Neural progenitor cell (in vitro differentiated cells): Measurements from ENCODE around the gene MTSS2. TPM values are rescaled to one million over a fixed set of nuclear protein-coding genes. Genes with fewer than 3 reads are reported as not detected.

Experiments used
- DNase-seq: peaks from one replicate; pipeline ENCODE4 v3.0.0-alpha.2; 2016; ENCODE audit warnings: low spot score
- H2AFZ ChIP-seq: fragments of 200-600 bp; sonication (generic); replicated peaks from 2 replicates; pipeline ENCODE4 v1.6.1; 2016; ENCODE audit warnings: antibody characterized with exemption
- H3F3A ChIP-seq: fragments of 200-600 bp; sonication (generic); 2 replicates; pipeline ENCODE4 v1.6.1; 2016; ENCODE audit warnings: antibody characterized with exemption, low read depth
- H3K27ac ChIP-seq: fragments of 200-600 bp; sonication (generic); 2 replicates; pipeline ENCODE4 v1.5.1; 2016; ENCODE audit warnings: mild to moderate bottlenecking
- H3K27me3 ChIP-seq: fragments of 200-600 bp; sonication (generic); 2 replicates; pipeline ENCODE4 v1.6.1; 2016; ENCODE audit warnings: mild to moderate bottlenecking, moderate library complexity
- H3K36me3 ChIP-seq: fragments of 200-600 bp; sonication (generic); 2 replicates; pipeline ENCODE4 v1.5.1; 2016
- H3K4me1 ChIP-seq: fragments of 200-600 bp; sonication (generic); 2 replicates; pipeline ENCODE4 v1.6.1; 2016; ENCODE audit warnings: mixed run types
- H3K4me2 ChIP-seq: fragments of 200-600 bp; sonication (generic); 2 replicates; pipeline ENCODE4 v1.6.1; 2016
- H3K4me3 ChIP-seq: fragments of 200-600 bp; sonication (generic); 2 replicates; pipeline ENCODE4 v1.5.1; 2016
- H3K79me2 ChIP-seq: fragments of 200-600 bp; sonication (generic); 2 replicates; pipeline ENCODE4 v1.6.1; 2016; ENCODE audit warnings: low read depth
- H3K9ac ChIP-seq: fragments of 200-600 bp; sonication (generic); 2 replicates; pipeline ENCODE4 v1.6.1; 2016
- H3K9me3 ChIP-seq: fragments of 200-600 bp; sonication (generic); 2 replicates; pipeline ENCODE4 v1.5.1; 2016; ENCODE audit warnings: low read depth
- H4K20me1 ChIP-seq: fragments of 200-600 bp; sonication (generic); 2 replicates; pipeline ENCODE4 v1.6.1; 2016; ENCODE audit warnings: low read depth
- H3K27ac Mint-ChIP-seq: 3 replicates; pipeline ENCODE4 v1.8.0; 2021; ENCODE audit warnings: mixed read lengths
- H3K27me3 Mint-ChIP-seq: 2 replicates; pipeline ENCODE4 v1.8.0; 2022; ENCODE audit warnings: low read depth, mild to moderate bottlenecking, inconsistent platforms, moderate library complexity, mixed read lengths; ENCODE audit not compliant: insufficient read depth
- H3K36me3 Mint-ChIP-seq: 3 replicates; pipeline ENCODE4 v1.8.0; 2021; ENCODE audit warnings: mixed read lengths
- H3K4me1 Mint-ChIP-seq: 3 replicates; pipeline ENCODE4 v1.8.0; 2021; ENCODE audit warnings: mixed read lengths
- H3K4me3 Mint-ChIP-seq: 3 replicates; pipeline ENCODE4 v1.8.0; 2021; ENCODE audit warnings: mild to moderate bottlenecking, moderate library complexity, mixed read lengths
- H3K9me3 Mint-ChIP-seq: 3 replicates; pipeline ENCODE4 v1.8.0; 2020; ENCODE audit warnings: mixed read lengths
- EZH2 ChIP-seq: fragments of 200-600 bp; sonication (generic); IDR thresholded peaks from 2 replicates; pipeline ENCODE4 v1.6.1; 2017; ENCODE audit warnings: antibody characterized with exemption, mild to moderate bottlenecking, moderate library complexity
- EZH2phosphoT487 ChIP-seq: fragments of 200-600 bp; sonication (generic); IDR thresholded peaks from 2 replicates; pipeline ENCODE4 v1.6.1; 2017; ENCODE audit warnings: antibody characterized with exemption
- total RNA-seq: library from RNA; depleted of rRNA; stranded (reverse); fragments of >200 nt; gene quantifications from 2 replicates; pipeline ENCODE4 v1.2.3, GENCODE V29; 2015; ENCODE audit warnings: low replicate concordance
- TF ChIP-seq, protein P1 (sequence below): fragments of 200-600 bp; sonication (generic); IDR thresholded peaks from 2 replicates; pipeline ENCODE4 v1.5.1; 2017; ENCODE audit warnings: antibody characterized with exemption, mild to moderate bottlenecking

The MTSS2 gene
- total RNA-seq, 1 donor from 2014 or later: 6.2 TPM

DNA sequence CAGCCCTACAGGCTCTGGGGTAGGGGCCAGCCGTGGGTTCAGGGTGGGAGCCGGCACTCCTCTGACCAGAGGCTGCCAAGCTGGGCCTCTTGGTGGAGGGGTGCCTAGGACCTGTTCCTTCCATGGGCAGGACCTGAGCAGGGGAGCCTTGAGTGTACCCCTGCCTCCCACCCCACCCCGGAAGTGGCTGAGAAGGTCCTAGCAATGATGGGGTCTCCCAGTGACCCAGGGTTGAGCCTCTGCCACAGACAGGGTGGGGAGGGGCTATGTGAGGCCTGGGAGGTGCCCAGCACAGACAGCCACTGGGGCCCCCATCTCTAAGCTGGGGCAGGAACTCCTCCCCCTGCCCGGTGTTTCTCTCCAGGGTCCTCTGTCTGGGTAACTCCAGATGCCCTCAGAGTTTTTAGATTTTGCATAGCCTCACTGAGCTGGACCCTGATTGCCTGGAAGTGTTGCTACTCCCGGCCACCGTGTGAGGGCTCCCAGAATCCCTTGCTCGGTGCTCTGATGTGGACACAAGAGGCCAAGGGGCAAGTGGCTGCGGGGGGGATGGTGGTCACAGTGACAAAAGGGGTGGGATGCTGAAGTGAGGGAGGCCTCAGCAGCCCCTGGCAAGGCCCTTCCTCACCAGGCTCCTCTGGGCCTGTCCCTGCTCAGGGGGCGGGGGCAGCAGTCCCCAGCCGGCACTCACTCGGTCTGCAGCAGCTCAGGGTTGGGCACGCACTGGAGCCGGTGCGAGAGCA lies 6.4 kb upstream of the MTSS2 start:
- H3K27me3 ChIP-seq: no peaks in the 10 kb centered on the region
- H3K79me2 ChIP-seq: no peaks in the 10 kb centered on the region
- no peaks in the 10 kb centered on the region for H3K36me3 ChIP-seq
- H4K20me1 ChIP-seq: peaks cover 3% of the 10 kb centered on the region
- H3F3A ChIP-seq: peaks cover 23% of the 10 kb centered on the region
- no peak overlapping the region for H3K27ac ChIP-seq
- TF ChIP-seq, protein P1, sequence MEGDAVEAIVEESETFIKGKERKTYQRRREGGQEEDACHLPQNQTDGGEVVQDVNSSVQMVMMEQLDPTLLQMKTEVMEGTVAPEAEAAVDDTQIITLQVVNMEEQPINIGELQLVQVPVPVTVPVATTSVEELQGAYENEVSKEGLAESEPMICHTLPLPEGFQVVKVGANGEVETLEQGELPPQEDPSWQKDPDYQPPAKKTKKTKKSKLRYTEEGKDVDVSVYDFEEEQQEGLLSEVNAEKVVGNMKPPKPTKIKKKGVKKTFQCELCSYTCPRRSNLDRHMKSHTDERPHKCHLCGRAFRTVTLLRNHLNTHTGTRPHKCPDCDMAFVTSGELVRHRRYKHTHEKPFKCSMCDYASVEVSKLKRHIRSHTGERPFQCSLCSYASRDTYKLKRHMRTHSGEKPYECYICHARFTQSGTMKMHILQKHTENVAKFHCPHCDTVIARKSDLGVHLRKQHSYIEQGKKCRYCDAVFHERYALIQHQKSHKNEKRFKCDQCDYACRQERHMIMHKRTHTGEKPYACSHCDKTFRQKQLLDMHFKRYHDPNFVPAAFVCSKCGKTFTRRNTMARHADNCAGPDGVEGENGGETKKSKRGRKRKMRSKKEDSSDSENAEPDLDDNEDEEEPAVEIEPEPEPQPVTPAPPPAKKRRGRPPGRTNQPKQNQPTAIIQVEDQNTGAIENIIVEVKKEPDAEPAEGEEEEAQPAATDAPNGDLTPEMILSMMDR: no peak
- TF ChIP-seq EZH2phosphoT487: no peak
- TF ChIP-seq EZH2: no peak
- no peak overlapping the region for H3K27ac Mint-ChIP-seq
- H3K9ac ChIP-seq: no peak overlapping the region
- H3K27me3 Mint-ChIP-seq: peaks cover 8% of the 10 kb centered on the region
- no peak overlapping the region for H2AFZ ChIP-seq
- H3K36me3 Mint-ChIP-seq: no peaks in the 10 kb centered on the region
- H3K4me3 Mint-ChIP-seq: no peak overlapping the region
- H3K9me3 ChIP-seq: no peaks in the 10 kb centered on the region
- H3K4me1 ChIP-seq: peaks cover 34% of the 10 kb centered on the region
- H3K4me3 ChIP-seq: no peak overlapping the region
- H3K4me2 ChIP-seq: no peak overlapping the region
- H3K9me3 Mint-ChIP-seq: no peaks in the 10 kb centered on the region
- peaks cover 48% of the 10 kb centered on the region for H3K4me1 Mint-ChIP-seq
- DNase-seq: no peak

DNA sequence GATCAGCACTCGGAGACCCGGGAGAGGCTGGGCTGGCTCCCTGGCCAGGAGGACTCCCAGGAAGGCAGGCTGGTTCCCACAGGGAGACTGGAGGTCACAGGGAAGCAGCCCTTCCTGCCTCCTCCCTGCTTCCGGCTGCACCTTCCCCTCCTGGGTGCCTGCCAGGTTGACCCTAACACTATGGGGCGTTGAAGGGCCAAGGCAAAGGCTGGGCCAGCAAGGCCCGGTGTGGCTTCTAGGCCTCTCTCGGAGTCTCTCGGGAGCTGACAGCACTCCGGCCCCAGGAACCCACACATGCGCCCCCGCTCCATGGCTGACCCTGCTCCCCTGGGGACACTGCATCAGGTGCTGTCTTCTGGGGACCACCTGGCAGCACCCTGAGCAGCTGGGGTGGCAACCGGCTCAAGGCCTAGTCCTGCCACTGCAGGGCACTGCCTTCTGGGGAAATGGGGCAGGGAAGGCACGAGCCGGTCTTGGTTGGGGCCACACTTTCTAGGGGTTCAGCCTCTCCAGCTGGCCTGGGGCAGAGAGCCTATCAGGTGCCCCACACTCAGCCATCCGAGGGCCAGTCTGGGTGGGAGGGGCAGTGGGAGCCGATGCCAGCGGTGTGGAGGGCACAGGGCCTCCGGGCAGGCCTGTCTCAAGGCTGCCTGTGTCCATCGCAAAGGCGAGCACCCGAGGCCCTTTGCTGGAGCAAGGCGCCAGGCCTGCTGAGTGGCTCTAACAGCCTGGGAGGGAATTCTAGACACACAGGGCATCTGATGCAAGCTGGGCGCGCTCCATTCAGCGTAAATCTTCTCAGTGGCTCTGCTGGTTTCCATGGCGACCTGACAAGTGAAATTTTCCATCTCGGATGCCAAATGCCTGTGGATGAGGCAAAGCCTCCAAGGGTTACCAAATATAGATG lies 5.6 kb upstream of the MTSS2 start:
- TF ChIP-seq EZH2 (no peak), EZH2phosphoT487 (no peak)
- TF ChIP-seq, protein P1: no peak
- Histone ChIP-seq H3K9ac (no peak overlapping the region), H3K4me2 (no peak overlapping the region)

GRCh38 chr16:70689970-70690891 lies 4.4 kb upstream of the MTSS2 start:
- peaks cover 3% of the 10 kb centered on the region for H3K79me2 ChIP-seq
- no peak for DNase-seq
- H3K4me1 Mint-ChIP-seq: peaks cover 53% of the 10 kb centered on the region
- no peak overlapping the region for H3K27ac ChIP-seq
- peak overlapping the region; percentile 53 for H3K4me3 Mint-ChIP-seq
- H3K27me3 ChIP-seq: peaks cover 1% of the 10 kb centered on the region
- no peak overlapping the region for H3K9ac ChIP-seq
- H2AFZ ChIP-seq: no peak overlapping the region
- TF ChIP-seq EZH2 (no peak), EZH2phosphoT487 (no peak)
- TF ChIP-seq, protein P1: no peak
- no peaks in the 10 kb centered on the region for H3K9me3 Mint-ChIP-seq
- peak overlapping the region; percentile 95 for H3K27ac Mint-ChIP-seq
- H3K4me2 ChIP-seq: no peak overlapping the region
- peaks cover 36% of the 10 kb centered on the region for H3K4me1 ChIP-seq
- no peak overlapping the region for H3K4me3 ChIP-seq
- no peaks in the 10 kb centered on the region for H3K36me3 Mint-ChIP-seq
- no peaks in the 10 kb centered on the region for H3K36me3 ChIP-seq
- no peaks in the 10 kb centered on the region for H3K9me3 ChIP-seq
- peaks cover 11% of the 10 kb centered on the region for H3K27me3 Mint-ChIP-seq
- H4K20me1 ChIP-seq: peaks cover 13% of the 10 kb centered on the region
- H3F3A ChIP-seq: peaks cover 36% of the 10 kb centered on the region

More for the DNA sequence above, 5.6 kb upstream of the MTSS2 start:
- H3F3A ChIP-seq: peaks cover 31% of the 10 kb centered on the region
- Mint-ChIP-seq H3K4me3 (no peak overlapping the region), H3K9me3 (no peaks in the 10 kb centered on the region), H3K36me3 (no peaks in the 10 kb centered on the region), H3K4me1 (peaks cover 56% of the 10 kb centered on the region), H3K27ac (peak overlapping the region; percentile 95), H3K27me3 (peaks cover 9% of the 10 kb centered on the region)
- H2AFZ ChIP-seq: no peak overlapping the region
- H3K9me3 ChIP-seq: no peaks in the 10 kb centered on the region
- peaks cover 10% of the 10 kb centered on the region for H4K20me1 ChIP-seq
- H3K4me1 ChIP-seq: peaks cover 42% of the 10 kb centered on the region
- DNase-seq: peak; percentile 45
- H3K27me3 ChIP-seq: no peaks in the 10 kb centered on the region
- no peaks in the 10 kb centered on the region for H3K36me3 ChIP-seq
- no peak overlapping the region for H3K4me3 ChIP-seq
- H3K27ac ChIP-seq: no peak overlapping the region
- H3K79me2 ChIP-seq: no peaks in the 10 kb centered on the region
